Measurements from ENCODE around the gene MOSPD2. TPM values are rescaled to one million over a fixed set of nuclear protein-coding genes. Genes with fewer than 3 reads are reported as not detected.

MOSPD2 gene
- total RNA-seq, 1 donor from 2014 or later = 13.9 TPM

- peak overlapping the region; percentile 66 for H3K27ac Mint-ChIP-seq (ENCODE audit: unreplicated experiment)
- DNase-seq (ENCODE audit: low read depth) = no peak
- H3K4me1 Mint-ChIP-seq (ENCODE audit: low read depth, unreplicated experiment) = peaks cover 12% of the 10 kb centered on the region
- H3K9me3 ChIP-seq (ENCODE audit: insufficient read depth, low read depth, low read length) = no peaks in the 10 kb centered on the region
- H3K4me1 ChIP-seq (ENCODE audit: insufficient read depth, low read length) = peaks cover 17% of the 10 kb centered on the region
- H3K27me3 ChIP-seq (ENCODE audit: insufficient read depth, low read length) = no peaks in the 10 kb centered on the region
- no peak overlapping the region for H3K4me2 ChIP-seq (ENCODE audit: low read length)
- TF ChIP-seq CTCF (IDR thresholded peaks at IDR 0.05; ENCODE audit: insufficient read depth, low read depth, low read length) (no peak), EZH2 (IDR thresholded peaks at IDR 0.05; ENCODE audit: insufficient read depth, low read length) (no peak)
- H3K27ac ChIP-seq (ENCODE audit: low read depth, low read length) = no peak overlapping the region
- H3K9ac ChIP-seq (ENCODE audit: low read length) = no peak overlapping the region
- no peaks in the 10 kb centered on the region for H3K36me3 ChIP-seq (ENCODE audit: insufficient read depth, low read length)
- no peak overlapping the region for H3K4me3 Mint-ChIP-seq (ENCODE audit: unreplicated experiment)
- no peaks in the 10 kb centered on the region for H3K36me3 Mint-ChIP-seq (ENCODE audit: low read depth, unreplicated experiment)
- no peak overlapping the region for H2AFZ ChIP-seq (ENCODE audit: low read depth, low read length)
- no peak for FAIRE-seq
- H3K9me3 Mint-ChIP-seq (ENCODE audit: unreplicated experiment) = no peaks in the 10 kb centered on the region
- H3K27me3 Mint-ChIP-seq (ENCODE audit: low read depth, unreplicated experiment) = no peaks in the 10 kb centered on the region
- H3K79me2 ChIP-seq (ENCODE audit: insufficient read depth, low read length) = no peaks in the 10 kb centered on the region
- no peak overlapping the region for H3K4me3 ChIP-seq (ENCODE audit: insufficient read depth, low read depth, low read length)
- no peaks in the 10 kb centered on the region for H4K20me1 ChIP-seq (ENCODE audit: insufficient read depth, low read length)
These were observed 50.5 kb downstream of the MOSPD2 start for GRCh38 chrX:14923761-14924160.

GRCh38 chrX:14926471-14926870 is 53.2 kb downstream of the MOSPD2 start:
- no peak overlapping the region for H3K27ac Mint-ChIP-seq (ENCODE audit: unreplicated experiment)
- DNase-seq (ENCODE audit: low read depth) (no peak), FAIRE-seq (peak; percentile 43)
- no peak overlapping the region for H3K9ac ChIP-seq (ENCODE audit: low read length)
- H3K4me2 ChIP-seq (ENCODE audit: low read length) = no peak overlapping the region
- no peaks in the 10 kb centered on the region for H4K20me1 ChIP-seq (ENCODE audit: insufficient read depth, low read length)
- H3K9me3 Mint-ChIP-seq (ENCODE audit: unreplicated experiment) = no peaks in the 10 kb centered on the region
- no peaks in the 10 kb centered on the region for H3K27me3 ChIP-seq (ENCODE audit: insufficient read depth, low read length)
- no peaks in the 10 kb centered on the region for H3K27me3 Mint-ChIP-seq (ENCODE audit: low read depth, unreplicated experiment)
- peaks cover 12% of the 10 kb centered on the region for H3K4me1 Mint-ChIP-seq (ENCODE audit: low read depth, unreplicated experiment)
- no peaks in the 10 kb centered on the region for H3K79me2 ChIP-seq (ENCODE audit: insufficient read depth, low read length)
- no peaks in the 10 kb centered on the region for H3K9me3 ChIP-seq (ENCODE audit: insufficient read depth, low read depth, low read length)
- H3K36me3 Mint-ChIP-seq (ENCODE audit: low read depth, unreplicated experiment) = no peaks in the 10 kb centered on the region
- no peak overlapping the region for H3K27ac ChIP-seq (ENCODE audit: low read depth, low read length)
- TF ChIP-seq EZH2 (IDR thresholded peaks at IDR 0.05; ENCODE audit: insufficient read depth, low read length) (no peak), CTCF (IDR thresholded peaks at IDR 0.05; ENCODE audit: insufficient read depth, low read depth, low read length) (no peak)
- no peak overlapping the region for H2AFZ ChIP-seq (ENCODE audit: low read depth, low read length)
- no peak overlapping the region for H3K4me3 Mint-ChIP-seq (ENCODE audit: unreplicated experiment)
- peaks cover 8% of the 10 kb centered on the region for H3K4me1 ChIP-seq (ENCODE audit: insufficient read depth, low read length)
- no peak overlapping the region for H3K4me3 ChIP-seq (ENCODE audit: insufficient read depth, low read depth, low read length)
- H3K36me3 ChIP-seq (ENCODE audit: insufficient read depth, low read length) = no peaks in the 10 kb centered on the region

GRCh38 chrX:14927401-14927800 is 54.2 kb downstream of the MOSPD2 start:
- H4K20me1 ChIP-seq (ENCODE audit: insufficient read depth, low read length) = no peaks in the 10 kb centered on the region
- H3K36me3 ChIP-seq (ENCODE audit: insufficient read depth, low read length) = no peaks in the 10 kb centered on the region
- H3K9ac ChIP-seq (ENCODE audit: low read length) = no peak overlapping the region
- DNase-seq (ENCODE audit: low read depth) (peak; percentile 34), FAIRE-seq (peak; percentile 26)
- H3K9me3 ChIP-seq (ENCODE audit: insufficient read depth, low read depth, low read length) = no peaks in the 10 kb centered on the region
- Mint-ChIP-seq H3K36me3 (ENCODE audit: low read depth, unreplicated experiment) (no peaks in the 10 kb centered on the region), H3K27ac (ENCODE audit: unreplicated experiment) (peak overlapping the region; percentile 58), H3K4me1 (ENCODE audit: low read depth, unreplicated experiment) (peaks cover 9% of the 10 kb centered on the region), H3K4me3 (ENCODE audit: unreplicated experiment) (no peak overlapping the region), H3K9me3 (ENCODE audit: unreplicated experiment) (no peaks in the 10 kb centered on the region), H3K27me3 (ENCODE audit: low read depth, unreplicated experiment) (no peaks in the 10 kb centered on the region)
- H2AFZ ChIP-seq (ENCODE audit: low read depth, low read length) = no peak overlapping the region
- peaks cover 5% of the 10 kb centered on the region for H3K4me1 ChIP-seq (ENCODE audit: insufficient read depth, low read length)
- TF ChIP-seq CTCF (IDR thresholded peaks at IDR 0.05; ENCODE audit: insufficient read depth, low read depth, low read length) (no peak), EZH2 (IDR thresholded peaks at IDR 0.05; ENCODE audit: insufficient read depth, low read length) (no peak)
- H3K4me2 ChIP-seq (ENCODE audit: low read length) = no peak overlapping the region
- H3K27me3 ChIP-seq (ENCODE audit: insufficient read depth, low read length) = no peaks in the 10 kb centered on the region
- H3K79me2 ChIP-seq (ENCODE audit: insufficient read depth, low read length) = no peaks in the 10 kb centered on the region
- H3K4me3 ChIP-seq (ENCODE audit: insufficient read depth, low read depth, low read length) = no peak overlapping the region
- no peak overlapping the region for H3K27ac ChIP-seq (ENCODE audit: low read depth, low read length)

Measured in astrocyte (in vitro differentiated cells and primary cell).